OCI-LY1 (cell line): Measurements from ENCODE around the gene P2RY14.

Experiments used
- EZH2 ChIP-seq: fragments of 200-600 bp; sonication (generic), shearing (Covaris generic); IDR thresholded peaks from 2 replicates; pipeline ENCODE4 v1.8.0; 2017; ENCODE audit warnings: borderline replicate concordance, mixed run types, mild to moderate bottlenecking, antibody characterized with exemption, low read length, moderate library complexity, mixed read lengths
- TF ChIP-seq, protein P1 (sequence below): fragments of 200-600 bp; sonication (generic), shearing (Covaris generic); IDR thresholded peaks from 2 replicates; pipeline ENCODE4 v1.5.1; 2017; ENCODE audit warnings: mild to moderate bottlenecking, antibody characterized with exemption, low read length, moderate library complexity, mixed read lengths

DNA sequence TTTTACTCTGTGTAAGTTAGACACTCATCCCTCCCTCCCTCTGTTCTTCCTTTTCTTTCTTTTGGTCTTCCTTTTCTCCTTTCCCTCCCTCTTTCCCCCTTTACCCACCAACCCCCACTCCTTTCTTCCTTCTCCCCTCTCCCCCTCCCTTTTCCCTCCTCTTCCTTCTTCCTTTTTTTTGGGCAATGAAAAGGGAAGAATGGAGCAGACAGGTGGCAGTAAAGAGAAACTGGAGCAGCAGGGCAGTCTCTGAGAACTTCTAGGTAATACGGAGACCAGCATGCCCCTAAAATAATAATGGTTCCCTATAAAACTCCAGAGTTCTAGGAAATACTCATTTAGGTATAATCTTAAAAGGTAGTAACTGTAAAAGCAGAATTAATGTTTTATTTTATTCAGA, 63.9 kb downstream of the P2RY14 start:
- TF ChIP-seq EZH2, result no peak
- TF ChIP-seq, protein P1, sequence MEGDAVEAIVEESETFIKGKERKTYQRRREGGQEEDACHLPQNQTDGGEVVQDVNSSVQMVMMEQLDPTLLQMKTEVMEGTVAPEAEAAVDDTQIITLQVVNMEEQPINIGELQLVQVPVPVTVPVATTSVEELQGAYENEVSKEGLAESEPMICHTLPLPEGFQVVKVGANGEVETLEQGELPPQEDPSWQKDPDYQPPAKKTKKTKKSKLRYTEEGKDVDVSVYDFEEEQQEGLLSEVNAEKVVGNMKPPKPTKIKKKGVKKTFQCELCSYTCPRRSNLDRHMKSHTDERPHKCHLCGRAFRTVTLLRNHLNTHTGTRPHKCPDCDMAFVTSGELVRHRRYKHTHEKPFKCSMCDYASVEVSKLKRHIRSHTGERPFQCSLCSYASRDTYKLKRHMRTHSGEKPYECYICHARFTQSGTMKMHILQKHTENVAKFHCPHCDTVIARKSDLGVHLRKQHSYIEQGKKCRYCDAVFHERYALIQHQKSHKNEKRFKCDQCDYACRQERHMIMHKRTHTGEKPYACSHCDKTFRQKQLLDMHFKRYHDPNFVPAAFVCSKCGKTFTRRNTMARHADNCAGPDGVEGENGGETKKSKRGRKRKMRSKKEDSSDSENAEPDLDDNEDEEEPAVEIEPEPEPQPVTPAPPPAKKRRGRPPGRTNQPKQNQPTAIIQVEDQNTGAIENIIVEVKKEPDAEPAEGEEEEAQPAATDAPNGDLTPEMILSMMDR, result no peak
